H9 (cell line): ENCODE data around the gene TTLL9. TPM values are rescaled to one million over a fixed set of nuclear protein-coding genes. Genes with fewer than 3 reads are reported as not detected.

ENCODE experiments used
- DNase-seq: peaks from one replicate; pipeline ENCODE4 v3.0.0-alpha.2; 2017
- H2AFZ ChIP-seq: one replicate; pipeline ENCODE4 v1.6.1; 2013; ENCODE audit warnings: mild to moderate bottlenecking, low read length, control low read depth, moderate library complexity
- H2AK5ac ChIP-seq: 2 replicates; pipeline ENCODE4 v1.6.1; 2013; ENCODE audit warnings: low read length, control low read depth, mixed read lengths; ENCODE audit not compliant: insufficient read length
- H2BK120ac ChIP-seq: one replicate; pipeline ENCODE4 v1.6.1; 2013; ENCODE audit warnings: low read depth, mild to moderate bottlenecking, low read length, control low read depth, inconsistent platforms; ENCODE audit not compliant: poor library complexity, severe bottlenecking
- H2BK12ac ChIP-seq: 2 replicates; pipeline ENCODE4 v1.6.1; 2013; ENCODE audit warnings: low read length, control low read depth, mixed read lengths, low read depth; ENCODE audit not compliant: insufficient read length
- H2BK15ac ChIP-seq: 2 replicates; pipeline ENCODE4 v1.6.1; 2013; ENCODE audit warnings: low read depth, low read length, control low read depth
- H2BK20ac ChIP-seq: one replicate; pipeline ENCODE4 v1.6.1; 2013; ENCODE audit warnings: low read depth, mild to moderate bottlenecking, low read length, control low read depth, inconsistent platforms; ENCODE audit not compliant: poor library complexity, severe bottlenecking
- H2BK5ac ChIP-seq: 2 replicates; pipeline ENCODE4 v1.6.1; 2013; ENCODE audit warnings: low read length, control low read depth, mixed read lengths; ENCODE audit not compliant: insufficient read length
- H3K14ac ChIP-seq: 2 replicates; pipeline ENCODE4 v1.6.1; 2013; ENCODE audit warnings: low read length, control low read depth; ENCODE audit not compliant: insufficient read depth
- H3K18ac ChIP-seq: 2 replicates; pipeline ENCODE4 v1.6.1; 2013; ENCODE audit warnings: low read depth, mild to moderate bottlenecking, mixed read lengths, low read length, control low read depth; ENCODE audit not compliant: insufficient read length
- H3K23ac ChIP-seq: 2 replicates; pipeline ENCODE4 v1.6.1; 2013; ENCODE audit warnings: low read length, control low read depth, mixed read lengths, low read depth; ENCODE audit not compliant: insufficient read length
- H3K23me2 ChIP-seq: 2 replicates; pipeline ENCODE4 v1.6.1; 2013; ENCODE audit warnings: low read depth, mild to moderate bottlenecking, mixed read lengths, low read length, control low read depth; ENCODE audit not compliant: insufficient read length, poor library complexity, severe bottlenecking
- H3K27ac ChIP-seq: 2 replicates; pipeline ENCODE4 v1.5.1; 2013; ENCODE audit warnings: low read length, control low read depth, mixed read lengths, low read depth; ENCODE audit not compliant: insufficient read length
- H3K27me3 ChIP-seq: 2 replicates; pipeline ENCODE4 v1.6.1; 2013; ENCODE audit warnings: low read length, control low read depth, inconsistent platforms; ENCODE audit not compliant: insufficient read depth
- H3K4ac ChIP-seq: 2 replicates; pipeline ENCODE4 v1.6.1; 2013; ENCODE audit warnings: low read depth, mild to moderate bottlenecking, control low read depth, inconsistent platforms, low read length, moderate library complexity
- H3K4me1 ChIP-seq: 2 replicates; pipeline ENCODE4 v1.6.1; 2013; ENCODE audit warnings: low read length, control low read depth, inconsistent platforms; ENCODE audit not compliant: insufficient read depth
- H3K4me2 ChIP-seq: 2 replicates; pipeline ENCODE4 v1.6.1; 2013; ENCODE audit warnings: low read length, control low read depth, mixed read lengths; ENCODE audit not compliant: insufficient read length, insufficient read depth
- H3K56ac ChIP-seq: 2 replicates; pipeline ENCODE4 v1.6.1; 2013; ENCODE audit warnings: low read depth, mild to moderate bottlenecking, mixed read lengths, low read length, control low read depth; ENCODE audit not compliant: insufficient read length
- H3K79me1 ChIP-seq: 2 replicates; pipeline ENCODE4 v1.6.1; 2013; ENCODE audit warnings: low read depth, mild to moderate bottlenecking, moderate library complexity, low read length, control low read depth, inconsistent platforms; ENCODE audit not compliant: insufficient read depth, poor library complexity, severe bottlenecking
- H3K79me2 ChIP-seq: 2 replicates; pipeline ENCODE4 v1.6.1; 2013; ENCODE audit warnings: low read length, control low read depth, inconsistent platforms; ENCODE audit not compliant: insufficient read depth
- H3K9ac ChIP-seq: 2 replicates; pipeline ENCODE4 v1.6.1; 2013; ENCODE audit warnings: low read length, control low read depth, mixed read lengths; ENCODE audit not compliant: insufficient read length; ENCODE audit errors: extremely low read depth
- H3K9me3 ChIP-seq: one replicate; pipeline ENCODE4 v1.6.1; 2013; ENCODE audit warnings: low read depth, low read length, inconsistent platforms; ENCODE audit not compliant: control insufficient read depth
- H3T11ph ChIP-seq: one replicate; pipeline ENCODE4 v1.6.1; 2013; ENCODE audit warnings: mild to moderate bottlenecking, low read length, control low read depth, inconsistent platforms
- H4K20me1 ChIP-seq: one replicate; pipeline ENCODE4 v1.6.1; 2013; ENCODE audit not compliant: control insufficient read depth, insufficient read length, insufficient read depth
- H4K5ac ChIP-seq: 2 replicates; pipeline ENCODE4 v1.6.1; 2013; ENCODE audit warnings: low read depth, mild to moderate bottlenecking, mixed read lengths, low read length, control low read depth; ENCODE audit not compliant: insufficient read length
- H4K8ac ChIP-seq: replicated peaks from 2 replicates; pipeline ENCODE4 v1.6.1; 2013; ENCODE audit warnings: low read length, control low read depth, mixed read lengths, low read depth; ENCODE audit not compliant: insufficient read length
- H4K91ac ChIP-seq: 2 replicates; pipeline ENCODE4 v1.6.1; 2013; ENCODE audit warnings: low read depth, mild to moderate bottlenecking, moderate library complexity, mixed read lengths, low read length, control low read depth; ENCODE audit not compliant: insufficient read length
- H3K27ac Mint-ChIP-seq, 3 experiments: 2 replicates in 2 of 3; 3 replicates in 1 of 3; pipeline ENCODE4 v1.8.0; 2020 to 2021; ENCODE audit warnings: mixed read lengths in 3 of 3, mild to moderate bottlenecking in 1 of 3, moderate library complexity in 1 of 3
- H3K27me3 Mint-ChIP-seq: 2 replicates; pipeline ENCODE4 v1.8.0; 2021; ENCODE audit warnings: low read depth, mild to moderate bottlenecking, moderate library complexity, mixed read lengths
- H3K36me3 Mint-ChIP-seq, 3 experiments: 2 replicates in 2 of 3; 3 replicates in 1 of 3; pipeline ENCODE4 v1.8.0; 2020 to 2021; ENCODE audit warnings: low read depth in 3 of 3, mixed read lengths in 3 of 3; ENCODE audit not compliant: insufficient read depth in 1 of 3
- H3K4me1 Mint-ChIP-seq, 2 experiments: 2 replicates each; pipeline ENCODE4 v1.8.0; 2020; ENCODE audit warnings: mixed read lengths in 2 of 2
- H3K4me3 Mint-ChIP-seq, 2 experiments: 2 replicates in 1 of 2; 3 replicates in 1 of 2; pipeline ENCODE4 v1.8.0; 2020 to 2021; ENCODE audit warnings: mild to moderate bottlenecking in 2 of 2, mixed read lengths in 2 of 2, moderate library complexity in 1 of 2
- H3K9me3 Mint-ChIP-seq, 2 experiments: 2 replicates in 1 of 2; 3 replicates in 1 of 2; pipeline ENCODE4 v1.8.0; 2020; ENCODE audit warnings: mild to moderate bottlenecking in 2 of 2, mixed read lengths in 2 of 2, moderate library complexity in 1 of 2
- WGBS: extraction: QIAGEN DNeasy Blood & Tissue Kit; methylation state at CpG from one replicate; pipeline ENCODE4 v1.1.7; 2013; ENCODE audit warnings: missing lambda C conversion rate, low lambda C conversion rate, mixed read lengths; ENCODE audit not compliant: insufficient read length; ENCODE audit errors: extremely low coverage; 5-methylcytosine and 5-hydroxymethylcytosine counted together
- total RNA-seq: library from RNA; stranded (reverse); gene quantifications from 2 replicates; pipeline ENCODE4 v1.2.1, GENCODE V29; 2021
- TF ChIP-seq, protein P1 (sequence below): fragments of 200-600 bp; sonication (generic); conservative IDR thresholded peaks from 3 replicates; pipeline ENCODE4 v1.8.0; 2021; ENCODE audit warnings: antibody characterized with exemption, mild to moderate bottlenecking

Gene TTLL9
- total RNA-seq, 1 experiment from 2014 or later: 0.20 TPM

DNA sequence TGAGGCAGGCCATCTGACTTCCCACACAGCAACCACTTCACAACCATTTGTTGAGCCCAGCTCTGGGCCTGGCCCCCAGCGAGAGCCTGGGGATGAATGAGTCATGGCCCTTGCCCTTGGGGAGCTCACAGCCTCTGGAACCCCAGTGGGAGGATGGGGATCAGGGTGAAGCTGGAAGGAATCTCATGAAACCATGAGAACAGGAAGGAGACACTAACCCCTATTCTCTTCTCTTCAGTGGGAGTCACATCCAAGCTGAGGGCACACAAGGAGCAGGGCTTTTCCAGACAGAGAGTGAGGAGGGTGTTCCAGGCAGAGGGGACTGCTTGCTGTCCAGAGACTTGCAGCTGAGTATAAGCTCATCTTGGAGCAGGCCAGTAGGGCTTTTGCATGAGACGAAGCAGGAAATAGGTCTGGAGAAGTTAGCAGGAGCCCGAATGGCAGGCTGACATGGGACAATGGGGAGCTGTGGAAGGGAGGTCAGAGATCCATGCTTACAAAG lies 32.5 kb upstream of the TTLL9 start:
- H2AK5ac ChIP-seq: no peak overlapping the region
- H2BK20ac ChIP-seq: no peak overlapping the region
- no peak overlapping the region for H3K23ac ChIP-seq
- H3K79me2 ChIP-seq: no peaks in the 10 kb centered on the region
- no peak overlapping the region for H3K9ac ChIP-seq
- no peaks in the 10 kb centered on the region for H3K23me2 ChIP-seq
- H3K36me3 Mint-ChIP-seq: no peaks in the 10 kb centered on the region
- H2AFZ ChIP-seq: no peak overlapping the region
- H4K20me1 ChIP-seq: no peaks in the 10 kb centered on the region
- H4K5ac ChIP-seq: no peak overlapping the region
- peaks cover 2% of the 10 kb centered on the region for H3K27me3 Mint-ChIP-seq
- no peaks in the 10 kb centered on the region; the same call in 1 of the 2 replicates for H3K4me1 ChIP-seq
- H3K27ac ChIP-seq: no peak overlapping the region
- no peak overlapping the region for H3K56ac ChIP-seq
- no peak overlapping the region for H2BK5ac ChIP-seq
- H3K4me3 Mint-ChIP-seq: no peak overlapping the region
- H3K4me2 ChIP-seq: no peak overlapping the region
- H3K9me3 Mint-ChIP-seq: no peaks in the 10 kb centered on the region
- H2BK12ac ChIP-seq: no peak overlapping the region
- H2BK120ac ChIP-seq: no peak overlapping the region
- DNase-seq: no peak
- no peak overlapping the region for H3K18ac ChIP-seq
- no CpG with 5 or more reads among the region's 3 CpGs for WGBS
- H3K27ac Mint-ChIP-seq: no peak overlapping the region
- H3K79me1 ChIP-seq: no peaks in the 10 kb centered on the region
- peaks cover 34 to 35% of the 10 kb centered on the region in 2 experiments for H3K4me1 Mint-ChIP-seq
- no peaks in the 10 kb centered on the region for H3K9me3 ChIP-seq
- no peaks in the 10 kb centered on the region for H3K27me3 ChIP-seq
- no peak overlapping the region for H3K14ac ChIP-seq
- H4K8ac ChIP-seq: no peak overlapping the region
- no peak overlapping the region for H3T11ph ChIP-seq
- no peak overlapping the region for H3K4ac ChIP-seq
- TF ChIP-seq, protein P1, sequence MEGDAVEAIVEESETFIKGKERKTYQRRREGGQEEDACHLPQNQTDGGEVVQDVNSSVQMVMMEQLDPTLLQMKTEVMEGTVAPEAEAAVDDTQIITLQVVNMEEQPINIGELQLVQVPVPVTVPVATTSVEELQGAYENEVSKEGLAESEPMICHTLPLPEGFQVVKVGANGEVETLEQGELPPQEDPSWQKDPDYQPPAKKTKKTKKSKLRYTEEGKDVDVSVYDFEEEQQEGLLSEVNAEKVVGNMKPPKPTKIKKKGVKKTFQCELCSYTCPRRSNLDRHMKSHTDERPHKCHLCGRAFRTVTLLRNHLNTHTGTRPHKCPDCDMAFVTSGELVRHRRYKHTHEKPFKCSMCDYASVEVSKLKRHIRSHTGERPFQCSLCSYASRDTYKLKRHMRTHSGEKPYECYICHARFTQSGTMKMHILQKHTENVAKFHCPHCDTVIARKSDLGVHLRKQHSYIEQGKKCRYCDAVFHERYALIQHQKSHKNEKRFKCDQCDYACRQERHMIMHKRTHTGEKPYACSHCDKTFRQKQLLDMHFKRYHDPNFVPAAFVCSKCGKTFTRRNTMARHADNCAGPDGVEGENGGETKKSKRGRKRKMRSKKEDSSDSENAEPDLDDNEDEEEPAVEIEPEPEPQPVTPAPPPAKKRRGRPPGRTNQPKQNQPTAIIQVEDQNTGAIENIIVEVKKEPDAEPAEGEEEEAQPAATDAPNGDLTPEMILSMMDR: no peak
- H2BK15ac ChIP-seq: no peak overlapping the region
- no peak overlapping the region for H4K91ac ChIP-seq
